Smooth muscle cell (in vitro differentiated cells): ENCODE measurements around the gene PCP4. TPM values are rescaled to one million over a fixed set of nuclear protein-coding genes. Genes with fewer than 3 reads are reported as not detected.

Experiments used
- DNase-seq: peaks from one replicate; lab custom pipeline; 2025; ENCODE audit not compliant: unreplicated experiment; lab: John Stamatoyannopoulos, UW
- H2AFZ ChIP-seq: fragments of 200-600 bp; sonication (generic); 2 replicates; pipeline ENCODE4 v1.6.0; 2016; ENCODE audit warnings: antibody characterized with exemption, low read depth, mild to moderate bottlenecking
- H3F3A ChIP-seq: fragments of 200-600 bp; sonication (generic); 2 replicates; pipeline ENCODE4 v1.6.0; 2017; ENCODE audit warnings: antibody characterized with exemption, low read depth
- H3K27ac ChIP-seq: fragments of 200-600 bp; sonication (generic); 2 replicates; pipeline ENCODE4 v1.5.1; 2016; ENCODE audit warnings: low read depth, mild to moderate bottlenecking
- H3K27me3 ChIP-seq: fragments of 200-600 bp; sonication (generic); 2 replicates; pipeline ENCODE4 v1.6.1; 2016; ENCODE audit warnings: low read depth, mild to moderate bottlenecking
- H3K36me3 ChIP-seq: fragments of 200-600 bp; sonication (generic); 2 replicates; pipeline ENCODE4 v1.5.1; 2016; ENCODE audit warnings: low read depth
- H3K4me1 ChIP-seq: fragments of 200-600 bp; sonication (generic); 2 replicates; pipeline ENCODE4 v1.5.1; 2016; ENCODE audit warnings: low read depth
- H3K4me2 ChIP-seq: fragments of 200-600 bp; sonication (generic); 2 replicates; pipeline ENCODE4 v1.6.0; 2016; ENCODE audit warnings: mild to moderate bottlenecking
- H3K4me3 ChIP-seq: fragments of 200-600 bp; sonication (generic); 2 replicates; pipeline ENCODE4 v1.5.1; 2016; ENCODE audit warnings: mild to moderate bottlenecking
- H3K79me2 ChIP-seq: fragments of 200-600 bp; sonication (generic); 2 replicates; pipeline ENCODE4 v1.6.0; 2016; ENCODE audit warnings: low read depth, mild to moderate bottlenecking
- H3K9ac ChIP-seq: fragments of 200-600 bp; sonication (generic); 2 replicates; pipeline ENCODE4 v1.6.0; 2016; ENCODE audit warnings: low read depth
- H3K9me3 ChIP-seq: fragments of 200-600 bp; sonication (generic); replicated peaks from 2 replicates; pipeline ENCODE4 v1.5.1; 2016; ENCODE audit warnings: low read depth
- H4K20me1 ChIP-seq: fragments of 200-600 bp; sonication (generic); 2 replicates; pipeline ENCODE4 v1.6.0; 2016; ENCODE audit warnings: low read depth
- CTCF ChIP-seq: fragments of 200-600 bp; sonication (generic); IDR thresholded peaks from 2 replicates; pipeline ENCODE4 v1.5.1; 2017; ENCODE audit warnings: borderline replicate concordance, mild to moderate bottlenecking, antibody characterized with exemption; ENCODE audit not compliant: insufficient read depth, poor library complexity, severe bottlenecking
- WGBS: methylation state at CpG from one replicate; pipeline ENCODE4 v1.1.7; 2016; ENCODE audit warnings: low lambda C conversion rate; 5-methylcytosine and 5-hydroxymethylcytosine counted together
- polyA plus RNA-seq: library from polyadenylated mRNA; unstranded; fragments of >200 nt; fragmentation: Nextera tagmentation; extraction: Ambion mirVana; gene quantifications from 2 replicates; pipeline ENCODE4 v1.2.1, GENCODE V29; 2016
- total RNA-seq: library from RNA; depleted of rRNA; stranded (reverse); fragments of >200 nt; gene quantifications from 2 replicates; pipeline ENCODE4 v1.2.3, GENCODE V29; 2014

Gene PCP4
- total and polyA plus RNA-seq, 2 experiments from 2014 or later = not detected

- H4K20me1 ChIP-seq = no peaks in the 10 kb centered on the region
- H3K36me3 ChIP-seq = no peaks in the 10 kb centered on the region
- H3K9me3 ChIP-seq = no peaks in the 10 kb centered on the region
- no peak for DNase-seq
- 69% methylated on average over 2 of the region's 2 CpGs for WGBS
- no peak for TF ChIP-seq CTCF
- no peak overlapping the region for H3K9ac ChIP-seq
- no peak overlapping the region for H3K4me2 ChIP-seq
- no peak overlapping the region for H2AFZ ChIP-seq
- no peaks in the 10 kb centered on the region for H3F3A ChIP-seq
- H3K4me1 ChIP-seq = no peaks in the 10 kb centered on the region
- no peak overlapping the region for H3K4me3 ChIP-seq
- no peak overlapping the region for H3K27ac ChIP-seq
- no peaks in the 10 kb centered on the region for H3K79me2 ChIP-seq
- H3K27me3 ChIP-seq = no peaks in the 10 kb centered on the region
Observed at GRCh38 chr21:39927304-39927886, 60.2 kb downstream of the PCP4 start.

- no peaks in the 10 kb centered on the region for H3K79me2 ChIP-seq
- H2AFZ ChIP-seq = no peak overlapping the region
- no peak for DNase-seq
- H3K4me1 ChIP-seq = no peaks in the 10 kb centered on the region
- no peaks in the 10 kb centered on the region for H3K9me3 ChIP-seq
- H4K20me1 ChIP-seq = no peaks in the 10 kb centered on the region
- H3K27me3 ChIP-seq = no peaks in the 10 kb centered on the region
- no peaks in the 10 kb centered on the region for H3F3A ChIP-seq
- H3K27ac ChIP-seq = no peak overlapping the region
- no peak overlapping the region for H3K4me3 ChIP-seq
- no peak overlapping the region for H3K4me2 ChIP-seq
- WGBS = 89% methylated on average over 1 of the region's 1 CpG
- H3K36me3 ChIP-seq = no peaks in the 10 kb centered on the region
- H3K9ac ChIP-seq = no peak overlapping the region
- TF ChIP-seq CTCF = no peak
Observed at GRCh38 chr21:39932335-39932734, 65.1 kb downstream of the PCP4 start.

- WGBS = 83% methylated on average over 2 of the region's 2 CpGs
- Histone ChIP-seq H3K27ac (no peak overlapping the region), H3K9me3 (no peaks in the 10 kb centered on the region), H3K9ac (no peak overlapping the region), H3K36me3 (no peaks in the 10 kb centered on the region), H3K4me3 (no peak overlapping the region), H3K79me2 (no peaks in the 10 kb centered on the region), H3K4me1 (no peaks in the 10 kb centered on the region), H4K20me1 (no peaks in the 10 kb centered on the region), H3F3A (no peaks in the 10 kb centered on the region), H3K27me3 (no peaks in the 10 kb centered on the region), H2AFZ (no peak overlapping the region), H3K4me2 (no peak overlapping the region)
- no peak for DNase-seq
- TF ChIP-seq CTCF = no peak
Observed at GRCh38 chr21:39934895-39935294, 67.7 kb downstream of the PCP4 start.

- Histone ChIP-seq H3K4me1 (no peaks in the 10 kb centered on the region), H3K36me3 (no peaks in the 10 kb centered on the region), H2AFZ (no peak overlapping the region), H3K27me3 (no peaks in the 10 kb centered on the region), H3F3A (no peaks in the 10 kb centered on the region), H3K79me2 (no peaks in the 10 kb centered on the region), H3K9ac (no peak overlapping the region), H3K4me2 (no peak overlapping the region), H3K27ac (no peak overlapping the region), H3K4me3 (no peak overlapping the region), H3K9me3 (no peaks in the 10 kb centered on the region), H4K20me1 (no peaks in the 10 kb centered on the region)
- TF ChIP-seq CTCF = no peak
- 94% methylated on average over 5 of the region's 5 CpGs for WGBS
- DNase-seq = no peak
Observed at GRCh38 chr21:39935716-39936115, 68.5 kb downstream of the PCP4 start.
